H1 (cell line): ENCODE results near the gene IL1RAPL1. TPM values are rescaled to one million over a fixed set of nuclear protein-coding genes. Genes with fewer than 3 reads are reported as not detected.

ENCODE experiments used
- CTCF ChIA-PET: fragments of 300-600 bp; sonication (Branson Sonifier 250); formaldehyde crosslinking; loops from one replicate; lab custom pipeline; 2021; ENCODE audit not compliant: partially characterized antibody; lab: Charles Lee
- POLR2A ChIA-PET: fragments of 300-600 bp; sonication (Branson Sonifier 250); formaldehyde crosslinking; loops from one replicate; lab custom pipeline; 2021; ENCODE audit warnings: inconsistent platforms; ENCODE audit not compliant: partially characterized antibody; lab: Charles Lee
- DNase-seq, 2 experiments: peaks; one replicate each; pipeline versions ENCODE4 v3.0.0 to v3.0.0-alpha.2; 2010 to 2022; ENCODE audit warnings: low spot score in 2 of 2, low read depth in 1 of 2, mixed read lengths in 1 of 2
- FAIRE-seq: peaks from 2 replicates; lab custom pipeline; 2011; peaks lifted over from hg19 to GRCh38; lab: Jason Lieb, UNC
- H2AFZ ChIP-seq: 2 replicates; pipeline ENCODE4 v1.8.1; 2012; ENCODE audit warnings: low read length, inconsistent platforms
- H2AK5ac ChIP-seq: 2 replicates; pipeline ENCODE4 v1.6.1; 2013; ENCODE audit warnings: low read depth, low read length
- H2BK120ac ChIP-seq: replicated peaks from 2 replicates; pipeline ENCODE3; 2013; ENCODE audit warnings: low read depth, low read length, inconsistent platforms
- H2BK12ac ChIP-seq: 2 replicates; pipeline ENCODE4 v1.6.1; 2013; ENCODE audit warnings: low read depth, low read length
- H2BK15ac ChIP-seq: 2 replicates; pipeline ENCODE4 v1.6.1; 2013; ENCODE audit warnings: low read length
- H2BK20ac ChIP-seq: 2 replicates; pipeline ENCODE4 v1.6.1; 2013; ENCODE audit warnings: low read length
- H2BK5ac ChIP-seq: 2 replicates; pipeline ENCODE4 v1.6.1; 2013; ENCODE audit warnings: low read depth, low read length
- H3K14ac ChIP-seq: 2 replicates; pipeline ENCODE4 v1.6.1; 2013; ENCODE audit warnings: inconsistent platforms; ENCODE audit not compliant: insufficient read length
- H3K18ac ChIP-seq: 2 replicates; pipeline ENCODE4 v1.6.1; 2013; ENCODE audit warnings: low read length; ENCODE audit errors: extremely low read depth
- H3K23ac ChIP-seq: 2 replicates; pipeline ENCODE4 v1.6.1; 2013; ENCODE audit warnings: inconsistent platforms; ENCODE audit not compliant: insufficient read length
- H3K23me2 ChIP-seq: 2 replicates; pipeline ENCODE4 v1.6.1; 2013; ENCODE audit warnings: low read depth, low read length
- H3K27ac ChIP-seq: 2 replicates; pipeline ENCODE4 v1.6.1; 2011; ENCODE audit warnings: low read depth, low read length, inconsistent platforms
- H3K27me3 ChIP-seq, 4 experiments: replicated peaks in 1 of 4; 1 replicate in 1 of 4; 2 replicates in 3 of 4; pipeline versions ENCODE4 v1.6.1 to v1.8.1; 2011 to 2013; ENCODE audit warnings: low read length in 3 of 4, mild to moderate bottlenecking in 3 of 4, inconsistent platforms in 2 of 4, mixed read lengths in 2 of 4, moderate library complexity in 1 of 4; ENCODE audit not compliant: control insufficient read depth in 3 of 4, insufficient read depth in 3 of 4; ENCODE audit errors: extremely low read depth in 1 of 4
- H3K36me3 ChIP-seq, 4 experiments: 2 replicates each; pipeline versions ENCODE4 v1.6.1 to v1.8.1; 2011 to 2013; ENCODE audit warnings: mild to moderate bottlenecking in 4 of 4, low read length in 3 of 4, moderate library complexity in 2 of 4, control low read depth in 1 of 4, inconsistent platforms in 1 of 4; ENCODE audit not compliant: insufficient read depth in 4 of 4, control insufficient read depth in 2 of 4
- H3K4ac ChIP-seq: replicated peaks from 2 replicates; pipeline ENCODE3; 2013; ENCODE audit warnings: low read length, low read depth, mixed read lengths, inconsistent platforms; ENCODE audit not compliant: insufficient read length
- H3K4me1 ChIP-seq, 4 experiments: replicated peaks in 1 of 4; 1 replicate in 1 of 4; 2 replicates in 3 of 4; pipeline versions ENCODE4 v1.6.1 to v1.8.1; 2011 to 2013; ENCODE audit warnings: low read length in 3 of 4, inconsistent platforms in 2 of 4, mixed read lengths in 1 of 4; ENCODE audit not compliant: insufficient read depth in 4 of 4, control insufficient read depth in 3 of 4
- H3K4me2 ChIP-seq, 2 experiments: 2 replicates each; pipeline versions ENCODE4 v1.6.1 to v1.8.1; 2011 to 2013; ENCODE audit warnings: low read depth in 2 of 2, low read length in 2 of 2, control low read depth in 1 of 2, inconsistent platforms in 1 of 2, mild to moderate bottlenecking in 1 of 2; ENCODE audit not compliant: insufficient read depth in 1 of 2
- H3K4me3 ChIP-seq, 4 experiments: fragments of 200-600, 300-600 bp in 1 of 4; sonication (generic), shearing (Covaris generic), sonication (Bioruptor Twin) in 1 of 4; 2 replicates each; pipeline versions ENCODE4 v1.5.1 to v1.8.1; 2011 to 2016; ENCODE audit warnings: low read length in 4 of 4, low read depth in 3 of 4, control low read depth in 2 of 4, inconsistent platforms in 2 of 4, mild to moderate bottlenecking in 2 of 4, mixed read lengths in 1 of 4, moderate library complexity in 1 of 4; ENCODE audit not compliant: insufficient read depth in 2 of 4; ENCODE audit errors: extremely low read depth in 1 of 4
- H3K56ac ChIP-seq: replicated peaks from 2 replicates; pipeline ENCODE3; 2013; ENCODE audit warnings: low read depth, mild to moderate bottlenecking, mixed read lengths, low read length, inconsistent platforms; ENCODE audit not compliant: insufficient read length
- H3K79me1 ChIP-seq: 2 replicates; pipeline ENCODE4 v1.6.1; 2013; ENCODE audit warnings: low read depth, low read length, control low read depth
- H3K79me2 ChIP-seq, 2 experiments: 2 replicates each; pipeline versions ENCODE4 v1.6.1 to v1.8.1; 2012 to 2013; ENCODE audit warnings: low read length in 2 of 2, mild to moderate bottlenecking in 2 of 2, inconsistent platforms in 1 of 2; ENCODE audit not compliant: insufficient read depth in 2 of 2, control insufficient read depth in 1 of 2
- H3K9ac ChIP-seq, 4 experiments: replicated peaks in 1 of 4; 1 replicate in 1 of 4; 2 replicates in 3 of 4; pipeline versions ENCODE4 v1.6.1 to v1.8.1; 2011 to 2013; ENCODE audit warnings: low read depth in 3 of 4, low read length in 3 of 4, control low read depth in 2 of 4, mild to moderate bottlenecking in 2 of 4, moderate library complexity in 2 of 4, inconsistent platforms in 1 of 4; ENCODE audit errors: extremely low read depth in 1 of 4
- H3K9me3 ChIP-seq, 2 experiments: 2 replicates each; pipeline versions ENCODE4 v1.6.1 to v1.8.1; 2012 to 2013; ENCODE audit warnings: mild to moderate bottlenecking in 2 of 2, moderate library complexity in 2 of 2, control low read depth in 1 of 2, inconsistent platforms in 1 of 2, low read depth in 1 of 2, low read length in 1 of 2, mixed read lengths in 1 of 2; ENCODE audit not compliant: insufficient read depth in 2 of 2
- H4K20me1 ChIP-seq, 2 experiments: replicated peaks in 1 of 2; 2 replicates each; pipeline versions ENCODE3 to v1.8.1; 2011 to 2013; ENCODE audit warnings: inconsistent platforms in 2 of 2, low read length in 2 of 2, mild to moderate bottlenecking in 1 of 2; ENCODE audit not compliant: insufficient read depth in 2 of 2, control insufficient read depth in 1 of 2
- H4K5ac ChIP-seq: 2 replicates; pipeline ENCODE4 v1.6.1; 2013; ENCODE audit warnings: low read length, low read depth, mixed read lengths, inconsistent platforms; ENCODE audit not compliant: insufficient read length
- H4K8ac ChIP-seq: 2 replicates; pipeline ENCODE4 v1.8.0; 2013; ENCODE audit warnings: mild to moderate bottlenecking, moderate library complexity, low read length, inconsistent platforms; ENCODE audit not compliant: insufficient read depth; ENCODE audit errors: extremely low read depth
- H4K91ac ChIP-seq: replicated peaks from 2 replicates; pipeline ENCODE3; 2013; ENCODE audit warnings: low read length, mixed read lengths, inconsistent platforms; ENCODE audit not compliant: insufficient read length
- BACH1 ChIP-seq: IDR thresholded peaks from 2 replicates; pipeline ENCODE4 v1.6.1; 2012; ENCODE audit warnings: low read length, improper control_type of control experiment
- CEBPB ChIP-seq: IDR thresholded peaks from 2 replicates; pipeline ENCODE4 v1.6.1; 2012; ENCODE audit warnings: low read depth, low read length
- CHD1 ChIP-seq: IDR thresholded peaks from 2 replicates; pipeline ENCODE4 v1.6.1; 2012; ENCODE audit warnings: low read depth, low read length, improper control_type of control experiment
- CREB1 ChIP-seq: IDR thresholded peaks from 2 replicates; pipeline ENCODE4 v1.6.1; 2012; ENCODE audit warnings: inconsistent platforms
- FOSL1 ChIP-seq: IDR thresholded peaks from 2 replicates; pipeline ENCODE4 v1.6.1; 2011; ENCODE audit warnings: mild to moderate bottlenecking, low read depth, low read length, moderate library complexity; ENCODE audit not compliant: insufficient read depth
- HDAC2 ChIP-seq, 2 experiments: fragments of 300-600 bp in 1 of 2; sonication (generic) in 1 of 2; IDR thresholded peaks; 2 replicates each; pipeline ENCODE4 v1.6.1; 2011 to 2012; ENCODE audit warnings: low read depth in 2 of 2, low read length in 2 of 2, mild to moderate bottlenecking in 2 of 2, moderate library complexity in 2 of 2, borderline replicate concordance in 1 of 2, inconsistent platforms in 1 of 2
- JUN ChIP-seq: IDR thresholded peaks from 2 replicates; pipeline ENCODE4 v1.6.1; 2011; ENCODE audit warnings: low read depth, mild to moderate bottlenecking, improper control_type of control experiment, low read length
- PHF8 ChIP-seq: fragments of 200-600 bp; sonication (generic); conservative IDR thresholded peaks from 2 replicates; pipeline ENCODE4 v1.7.1; 2012; ENCODE audit warnings: low read depth, mild to moderate bottlenecking, inconsistent platforms, low read length, moderate library complexity
- POU5F1 ChIP-seq: IDR thresholded peaks from 2 replicates; pipeline ENCODE4 v1.6.1; 2011; ENCODE audit warnings: low read depth, mild to moderate bottlenecking, low read length, moderate library complexity
- RBBP5 ChIP-seq: IDR thresholded peaks from 2 replicates; pipeline ENCODE4 v1.7.1; 2012; ENCODE audit warnings: low read depth, mild to moderate bottlenecking, inconsistent platforms, low read length, moderate library complexity, borderline replicate concordance
- RNF2 ChIP-seq: fragments of 200-900, 300-1000 bp; sonication (generic); IDR thresholded peaks from 2 replicates; pipeline ENCODE4 v1.7.1; 2016; ENCODE audit warnings: borderline replicate concordance, low read depth, mild to moderate bottlenecking, antibody characterized with exemption, low read length; ENCODE audit not compliant: poor library complexity, severe bottlenecking; ENCODE audit errors: missing control alignments
- SP2 ChIP-seq: IDR thresholded peaks from 2 replicates; pipeline ENCODE4 v1.6.1; 2012; ENCODE audit warnings: mild to moderate bottlenecking, low read length, inconsistent platforms
- TCF12 ChIP-seq: IDR thresholded peaks from 2 replicates; pipeline ENCODE4 v1.6.1; 2011; ENCODE audit warnings: low read depth, mild to moderate bottlenecking, low read length
- TEAD4 ChIP-seq: IDR thresholded peaks from 2 replicates; pipeline ENCODE4 v1.6.1; 2012; ENCODE audit warnings: low read depth, low read length, inconsistent platforms, mixed read lengths
- WGBS, 2 experiments: shearing (Covaris generic) in 1 of 2; methylation state at CpG; one replicate each; pipeline versions ENCODE4 v1.1.6 to v1.1.7; 2013 to 2015; ENCODE audit warnings: low lambda C conversion rate in 2 of 2, mixed read lengths in 2 of 2, inconsistent platforms in 1 of 2, low coverage in 1 of 2, missing lambda C conversion rate in 1 of 2; ENCODE audit not compliant: insufficient replicate concordance in 2 of 2, insufficient coverage in 1 of 2, insufficient read length in 1 of 2; ENCODE audit errors: extremely low coverage in 1 of 2, missing lambda C conversion rate in 1 of 2; 5-methylcytosine and 5-hydroxymethylcytosine counted together
- polyA plus RNA-seq, 7 experiments: library from polyadenylated mRNA; depleted of rRNA in 3 of 7; stranded (reverse) in 5 of 7; unstranded in 2 of 7; fragments of >200 nt in 5 of 7; fragments of 200-250 nt in 2 of 7; gene quantifications; 1 replicate in 5 of 7; 2 replicates in 1 of 7; 4 replicates in 1 of 7; pipeline versions ENCODE4 v1.2.1 to v1.2.3, GENCODE V29; 2011 to 2013; ENCODE audit warnings: missing spikeins in 2 of 7, mixed read lengths in 2 of 7
- total RNA-seq: library from RNA; stranded (reverse); fragmentation: NEBNext Ultra II Directional; extraction: Animal tissue kit (Norgen Biotek cat#: 25700); gene quantifications from 2 replicates; pipeline ENCODE4 v1.2.1, GENCODE V29; 2021
- TF ChIP-seq, protein P1 (sequence below): IDR thresholded peaks from 2 replicates; pipeline ENCODE4 v1.6.1; 2011; ENCODE audit warnings: low read depth, mild to moderate bottlenecking, low read length; ENCODE audit not compliant: insufficient read depth

Gene IL1RAPL1
- total and polyA plus RNA-seq, 2 of the 8 experiments (the other 6 are each of a cell fraction or from before 2014, with no cell fraction given) = 0.11 to 0.35 TPM

- no peak overlapping the region for H2BK5ac ChIP-seq
- no peak for FAIRE-seq
- no peak overlapping the region for H3K4me3 ChIP-seq
- H3K9me3 ChIP-seq = no peaks in the 10 kb centered on the region
- no peak overlapping the region for H4K8ac ChIP-seq
- H3K4me1 ChIP-seq = no peaks in the 10 kb centered on the region
- no peak overlapping the region for H3K27ac ChIP-seq
- no peak overlapping the region for H2BK20ac ChIP-seq
- H3K56ac ChIP-seq = no peak overlapping the region
- POLR2A ChIA-PET = no interaction called here
- H3K23me2 ChIP-seq = no peaks in the 10 kb centered on the region
- no peak overlapping the region for H4K91ac ChIP-seq
- H3K23ac ChIP-seq = no peak overlapping the region
- H3K79me1 ChIP-seq = no peaks in the 10 kb centered on the region
- no peaks in the 10 kb centered on the region for H4K20me1 ChIP-seq
- no peaks in the 10 kb centered on the region for H3K79me2 ChIP-seq
- no peaks in the 10 kb centered on the region for H3K27me3 ChIP-seq
- H2BK15ac ChIP-seq = no peak overlapping the region
- no peaks in the 10 kb centered on the region for H3K36me3 ChIP-seq
- H3K18ac ChIP-seq = no peak overlapping the region
- no peak overlapping the region for H3K9ac ChIP-seq
- no peak overlapping the region for H2AFZ ChIP-seq
- no peak overlapping the region for H3K4ac ChIP-seq
- no peak overlapping the region for H3K14ac ChIP-seq
- H4K5ac ChIP-seq = no peak overlapping the region
- no peak overlapping the region for H3K4me2 ChIP-seq
- H2AK5ac ChIP-seq = no peak overlapping the region
- DNase-seq = no peak
- CTCF ChIA-PET = no interaction called here
- 100% methylated on average over 3 of the region's 3 CpGs; no CpG with 5 or more reads in 1 of the 2 experiments for WGBS, 2 experiments
- H2BK120ac ChIP-seq = no peak overlapping the region
- H2BK12ac ChIP-seq = no peak overlapping the region
- TF ChIP-seq TEAD4 (no peak), CEBPB (no peak), SP2 (no peak), RBBP5 (no peak), CREB1 (no peak), BACH1 (no peak), HDAC2 (IDR thresholded peaks at IDR 0.05; ENCODE audit: borderline replicate concordance in 1 of 2, low read depth in 2 of 2, low read length in 2 of 2) (no peak), CHD1 (no peak), POU5F1 (no peak), FOSL1 (no peak), JUN (no peak), RNF2 (no peak), PHF8 (no peak), TCF12 (no peak)
- TF ChIP-seq, protein P1, sequence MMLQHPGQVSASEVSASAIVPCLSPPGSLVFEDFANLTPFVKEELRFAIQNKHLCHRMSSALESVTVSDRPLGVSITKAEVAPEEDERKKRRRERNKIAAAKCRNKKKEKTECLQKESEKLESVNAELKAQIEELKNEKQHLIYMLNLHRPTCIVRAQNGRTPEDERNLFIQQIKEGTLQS = no peak
These were observed 495.3 kb downstream of the IL1RAPL1 start for GRCh38 chrX:29082558-29082957.
